Transverse colon (tissue), 4 donors: ENCODE data around the gene LRRC61.
"Not testable (repeated sequence)": the region's sequence is repeated elsewhere in the genome, so short reads cannot be mapped to it uniquely, and the experiment has no call there.

Experiments used
- EP300 ChIP-seq: sonication (generic); formaldehyde crosslinking; IDR thresholded peaks from one replicate; pipeline ENCODE4 v1.6.1; 2017; ENCODE audit warnings: antibody characterized with exemption, low read depth
- POLR2A ChIP-seq: fragments of 450-650 bp; IDR thresholded peaks from one replicate; pipeline ENCODE4 v1.6.1; 2016; ENCODE audit warnings: antibody characterized with exemption, mild to moderate bottlenecking, moderate library complexity
- POLR2AphosphoS5 ChIP-seq, 3 donors: sonication (generic); formaldehyde crosslinking; IDR thresholded peaks; one replicate each; pipeline ENCODE4 v1.6.1; 2016; ENCODE audit warnings: antibody characterized with exemption in 3 of 3
- TF ChIP-seq, protein P1 (sequence below), 5 experiments: fragments of 200-600 bp in 3 of 5; fragments of 450-650 bp in 2 of 5; sonication (generic) in 3 of 5; IDR thresholded peaks; 1 replicate in 2 of 5; 2 replicates in 3 of 5; pipeline ENCODE4 v1.5.1; 2016 to 2017; ENCODE audit warnings: antibody characterized with exemption in 5 of 5, inconsistent platforms in 3 of 5, mild to moderate bottlenecking in 2 of 5, moderate library complexity in 1 of 5

DNA sequence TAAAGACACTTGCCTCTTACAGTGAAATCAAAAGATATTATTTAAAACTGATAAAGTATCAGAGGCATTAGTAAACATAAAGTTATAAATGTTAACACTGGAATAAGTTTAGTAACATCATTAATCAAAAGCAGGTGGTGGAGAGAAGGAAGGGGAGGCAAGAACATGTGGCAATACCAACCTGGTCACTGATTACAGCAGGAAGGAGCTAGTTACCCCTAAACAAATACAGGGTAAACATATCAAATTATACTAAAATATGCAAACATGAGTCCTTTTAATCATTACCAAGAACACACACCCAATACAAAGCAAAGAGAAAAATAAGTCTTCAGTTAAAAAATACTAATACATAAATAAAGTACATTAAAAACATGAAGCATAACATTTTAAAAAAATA is 25.2 kb upstream of the LRRC61 start:
- TF ChIP-seq, protein P1, sequence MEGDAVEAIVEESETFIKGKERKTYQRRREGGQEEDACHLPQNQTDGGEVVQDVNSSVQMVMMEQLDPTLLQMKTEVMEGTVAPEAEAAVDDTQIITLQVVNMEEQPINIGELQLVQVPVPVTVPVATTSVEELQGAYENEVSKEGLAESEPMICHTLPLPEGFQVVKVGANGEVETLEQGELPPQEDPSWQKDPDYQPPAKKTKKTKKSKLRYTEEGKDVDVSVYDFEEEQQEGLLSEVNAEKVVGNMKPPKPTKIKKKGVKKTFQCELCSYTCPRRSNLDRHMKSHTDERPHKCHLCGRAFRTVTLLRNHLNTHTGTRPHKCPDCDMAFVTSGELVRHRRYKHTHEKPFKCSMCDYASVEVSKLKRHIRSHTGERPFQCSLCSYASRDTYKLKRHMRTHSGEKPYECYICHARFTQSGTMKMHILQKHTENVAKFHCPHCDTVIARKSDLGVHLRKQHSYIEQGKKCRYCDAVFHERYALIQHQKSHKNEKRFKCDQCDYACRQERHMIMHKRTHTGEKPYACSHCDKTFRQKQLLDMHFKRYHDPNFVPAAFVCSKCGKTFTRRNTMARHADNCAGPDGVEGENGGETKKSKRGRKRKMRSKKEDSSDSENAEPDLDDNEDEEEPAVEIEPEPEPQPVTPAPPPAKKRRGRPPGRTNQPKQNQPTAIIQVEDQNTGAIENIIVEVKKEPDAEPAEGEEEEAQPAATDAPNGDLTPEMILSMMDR (IDR thresholded peaks at IDR 0.05): not testable (repeated sequence)
- not testable (repeated sequence) for TF ChIP-seq EP300; POLR2AphosphoS5 (IDR thresholded peaks at IDR 0.05); POLR2A
